ENCODE results near the gene METTL9. TPM values are rescaled to one million over a fixed set of nuclear protein-coding genes. Genes with fewer than 3 reads are reported as not detected.

Gene METTL9
- total and polyA plus RNA-seq, 2 of the 13 experiments (the other 11 are each of a cell fraction or from before 2014, with no cell fraction given), result 123 to 204 TPM

DNA sequence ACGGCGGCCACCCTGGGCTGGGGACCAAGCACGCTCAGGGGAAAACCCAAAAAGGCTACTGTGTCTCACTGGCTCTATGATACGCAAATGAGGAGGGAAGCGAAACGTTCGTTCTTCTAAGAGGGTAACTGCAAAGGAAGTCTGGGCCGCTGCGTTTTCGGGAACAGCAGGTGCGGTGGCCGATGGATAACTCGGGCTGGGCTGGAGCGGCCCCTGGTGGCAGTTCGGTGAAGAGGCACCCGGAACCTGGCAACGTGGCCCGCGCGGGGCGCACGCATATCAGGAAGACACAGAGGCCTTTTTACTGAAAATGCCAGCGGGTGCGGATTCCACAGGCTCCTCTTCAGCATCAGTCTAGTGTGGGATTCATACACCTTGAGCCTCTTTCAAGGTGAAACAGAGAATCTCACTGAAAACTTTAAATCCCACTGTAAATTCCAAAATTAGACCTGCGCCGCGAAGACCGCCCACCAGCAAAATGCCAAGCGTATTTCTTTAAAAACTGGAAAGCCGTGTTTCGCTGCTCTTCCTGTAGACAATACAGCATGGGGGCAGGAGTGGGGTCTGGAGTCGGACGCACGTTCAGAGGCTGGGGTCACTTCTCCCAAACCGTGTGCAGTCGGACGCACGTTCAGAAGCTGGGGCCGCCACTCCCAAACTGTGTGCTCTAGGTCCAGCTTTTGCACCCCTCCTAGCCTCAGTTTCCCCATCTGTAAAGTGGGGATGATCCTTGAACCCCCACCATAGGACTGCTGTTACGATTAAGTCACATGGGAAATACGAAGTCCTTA is 44.4 kb upstream of the METTL9 start (continued):
- TF ChIP-seq ZMAT5 (CRISPR knock-in tag; IDR thresholded peaks at IDR 0.05; ENCODE audit: borderline replicate concordance, low read depth) (no peak), ISX (CRISPR knock-in tag; conservative IDR thresholded peaks at IDR 0.05) (peak; percentile 64; the same call in 1 of the 2 replicates), ZNF652 (CRISPR knock-in tag; IDR thresholded peaks at IDR 0.05; ENCODE audit: borderline replicate concordance, low read depth) (peak; percentile 34; the same call in 1 of the 2 replicates), ATAD3A (CRISPR knock-in tag; IDR thresholded peaks at IDR 0.05) (0 out of 2 replicates have a peak, but pooled peaks have one; percentile 10), RXRA (CRISPR knock-in tag; IDR thresholded peaks at IDR 0.05) (peak; percentile 66; the same call in 1 of the 2 replicates), RFXAP (CRISPR knock-in tag; IDR thresholded peaks at IDR 0.05; ENCODE audit: borderline replicate concordance) (0 out of 2 replicates have a peak, but pooled peaks have one; percentile 78), ZNF670 (CRISPR knock-in tag; IDR thresholded peaks at IDR 0.05; ENCODE audit: borderline replicate concordance) (no peak), ZNF224 (CRISPR knock-in tag; IDR thresholded peaks at IDR 0.05) (peak; percentile 84), FOXA1 (IDR thresholded peaks at IDR 0.05) (no peak), FOXA1 (CRISPR knock-in tag; IDR thresholded peaks at IDR 0.05) (0 out of 2 replicates have a peak, but pooled peaks have one; percentile 13), STAT5B (CRISPR knock-in tag; IDR thresholded peaks at IDR 0.05) (no peak), ZFP36L1 (CRISPR knock-in tag; IDR thresholded peaks at IDR 0.05) (0 out of 2 replicates have a peak, but pooled peaks have one; percentile 65), KDM2A (CRISPR knock-in tag; IDR thresholded peaks at IDR 0.05; ENCODE audit: borderline replicate concordance, low read depth) (peak; percentile 99), ZMAT3 (CRISPR knock-in tag; conservative IDR thresholded peaks at IDR 0.05) (peak; percentile 78; the same call in 1 of the 2 replicates), ZKSCAN8 (CRISPR knock-in tag; IDR thresholded peaks at IDR 0.05; ENCODE audit: borderline replicate concordance) (peak; percentile 86; the same call in 1 of the 2 replicates), PHF21A (CRISPR knock-in tag; IDR thresholded peaks at IDR 0.05) (peak; percentile 59; the same call in 1 of the 2 replicates), ZNF33B (CRISPR knock-in tag; IDR thresholded peaks at IDR 0.05) (peak; percentile 93; the same call in 1 of the 2 replicates), ZNF572 (CRISPR knock-in tag; IDR thresholded peaks at IDR 0.05) (peak; percentile 68)
- TF ChIP-seq, protein P1, sequence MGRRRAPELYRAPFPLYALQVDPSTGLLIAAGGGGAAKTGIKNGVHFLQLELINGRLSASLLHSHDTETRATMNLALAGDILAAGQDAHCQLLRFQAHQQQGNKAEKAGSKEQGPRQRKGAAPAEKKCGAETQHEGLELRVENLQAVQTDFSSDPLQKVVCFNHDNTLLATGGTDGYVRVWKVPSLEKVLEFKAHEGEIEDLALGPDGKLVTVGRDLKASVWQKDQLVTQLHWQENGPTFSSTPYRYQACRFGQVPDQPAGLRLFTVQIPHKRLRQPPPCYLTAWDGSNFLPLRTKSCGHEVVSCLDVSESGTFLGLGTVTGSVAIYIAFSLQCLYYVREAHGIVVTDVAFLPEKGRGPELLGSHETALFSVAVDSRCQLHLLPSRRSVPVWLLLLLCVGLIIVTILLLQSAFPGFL (CRISPR knock-in tag; IDR thresholded peaks at IDR 0.05), result peak; percentile 97
- TF ChIP-seq, protein P2, sequence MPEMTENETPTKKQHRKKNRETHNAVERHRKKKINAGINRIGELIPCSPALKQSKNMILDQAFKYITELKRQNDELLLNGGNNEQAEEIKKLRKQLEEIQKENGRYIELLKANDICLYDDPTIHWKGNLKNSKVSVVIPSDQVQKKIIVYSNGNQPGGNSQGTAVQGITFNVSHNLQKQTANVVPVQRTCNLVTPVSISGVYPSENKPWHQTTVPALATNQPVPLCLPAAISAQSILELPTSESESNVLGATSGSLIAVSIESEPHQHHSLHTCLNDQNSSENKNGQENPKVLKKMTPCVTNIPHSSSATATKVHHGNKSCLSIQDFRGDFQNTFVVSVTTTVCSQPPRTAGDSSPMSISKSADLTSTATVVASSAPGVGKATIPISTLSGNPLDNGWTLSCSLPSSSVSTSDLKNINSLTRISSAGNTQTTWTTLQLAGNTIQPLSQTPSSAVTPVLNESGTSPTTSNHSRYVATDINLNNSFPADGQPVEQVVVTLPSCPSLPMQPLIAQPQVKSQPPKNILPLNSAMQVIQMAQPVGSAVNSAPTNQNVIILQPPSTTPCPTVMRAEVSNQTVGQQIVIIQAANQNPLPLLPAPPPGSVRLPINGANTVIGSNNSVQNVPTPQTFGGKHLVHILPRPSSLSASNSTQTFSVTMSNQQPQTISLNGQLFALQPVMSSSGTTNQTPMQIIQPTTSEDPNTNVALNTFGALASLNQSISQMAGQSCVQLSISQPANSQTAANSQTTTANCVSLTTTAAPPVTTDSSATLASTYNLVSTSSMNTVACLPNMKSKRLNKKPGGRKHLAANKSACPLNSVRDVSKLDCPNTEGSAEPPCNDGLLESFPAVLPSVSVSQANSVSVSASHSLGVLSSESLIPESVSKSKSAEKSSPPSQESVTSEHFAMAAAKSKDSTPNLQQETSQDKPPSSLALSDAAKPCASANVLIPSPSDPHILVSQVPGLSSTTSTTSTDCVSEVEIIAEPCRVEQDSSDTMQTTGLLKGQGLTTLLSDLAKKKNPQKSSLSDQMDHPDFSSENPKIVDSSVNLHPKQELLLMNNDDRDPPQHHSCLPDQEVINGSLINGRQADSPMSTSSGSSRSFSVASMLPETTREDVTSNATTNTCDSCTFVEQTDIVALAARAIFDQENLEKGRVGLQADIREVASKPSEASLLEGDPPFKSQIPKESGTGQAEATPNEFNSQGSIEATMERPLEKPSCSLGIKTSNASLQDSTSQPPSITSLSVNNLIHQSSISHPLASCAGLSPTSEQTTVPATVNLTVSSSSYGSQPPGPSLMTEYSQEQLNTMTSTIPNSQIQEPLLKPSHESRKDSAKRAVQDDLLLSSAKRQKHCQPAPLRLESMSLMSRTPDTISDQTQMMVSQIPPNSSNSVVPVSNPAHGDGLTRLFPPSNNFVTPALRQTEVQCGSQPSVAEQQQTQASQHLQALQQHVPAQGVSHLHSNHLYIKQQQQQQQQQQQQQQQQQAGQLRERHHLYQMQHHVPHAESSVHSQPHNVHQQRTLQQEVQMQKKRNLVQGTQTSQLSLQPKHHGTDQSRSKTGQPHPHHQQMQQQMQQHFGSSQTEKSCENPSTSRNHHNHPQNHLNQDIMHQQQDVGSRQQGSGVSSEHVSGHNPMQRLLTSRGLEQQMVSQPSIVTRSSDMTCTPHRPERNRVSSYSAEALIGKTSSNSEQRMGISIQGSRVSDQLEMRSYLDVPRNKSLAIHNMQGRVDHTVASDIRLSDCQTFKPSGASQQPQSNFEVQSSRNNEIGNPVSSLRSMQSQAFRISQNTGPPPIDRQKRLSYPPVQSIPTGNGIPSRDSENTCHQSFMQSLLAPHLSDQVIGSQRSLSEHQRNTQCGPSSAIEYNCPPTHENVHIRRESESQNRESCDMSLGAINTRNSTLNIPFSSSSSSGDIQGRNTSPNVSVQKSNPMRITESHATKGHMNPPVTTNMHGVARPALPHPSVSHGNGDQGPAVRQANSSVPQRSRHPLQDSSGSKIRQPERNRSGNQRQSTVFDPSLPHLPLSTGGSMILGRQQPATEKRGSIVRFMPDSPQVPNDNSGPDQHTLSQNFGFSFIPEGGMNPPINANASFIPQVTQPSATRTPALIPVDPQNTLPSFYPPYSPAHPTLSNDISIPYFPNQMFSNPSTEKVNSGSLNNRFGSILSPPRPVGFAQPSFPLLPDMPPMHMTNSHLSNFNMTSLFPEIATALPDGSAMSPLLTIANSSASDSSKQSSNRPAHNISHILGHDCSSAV (CRISPR knock-in tag; IDR thresholded peaks at IDR 0.05; ENCODE audit: borderline replicate concordance), result peak; percentile 86; the same call in 1 of the 2 replicates

Data from HepG2 (cell line).